Measurements from ENCODE around the gene UBE2J2. TPM values are rescaled to one million over a fixed set of nuclear protein-coding genes. Genes with fewer than 3 reads are reported as not detected.

UBE2J2 gene
- total and polyA plus RNA-seq, 2 of the 13 experiments (the other 11 are each of a cell fraction or from before 2014, with no cell fraction given): 25.4 to 29.4 TPM

DNA sequence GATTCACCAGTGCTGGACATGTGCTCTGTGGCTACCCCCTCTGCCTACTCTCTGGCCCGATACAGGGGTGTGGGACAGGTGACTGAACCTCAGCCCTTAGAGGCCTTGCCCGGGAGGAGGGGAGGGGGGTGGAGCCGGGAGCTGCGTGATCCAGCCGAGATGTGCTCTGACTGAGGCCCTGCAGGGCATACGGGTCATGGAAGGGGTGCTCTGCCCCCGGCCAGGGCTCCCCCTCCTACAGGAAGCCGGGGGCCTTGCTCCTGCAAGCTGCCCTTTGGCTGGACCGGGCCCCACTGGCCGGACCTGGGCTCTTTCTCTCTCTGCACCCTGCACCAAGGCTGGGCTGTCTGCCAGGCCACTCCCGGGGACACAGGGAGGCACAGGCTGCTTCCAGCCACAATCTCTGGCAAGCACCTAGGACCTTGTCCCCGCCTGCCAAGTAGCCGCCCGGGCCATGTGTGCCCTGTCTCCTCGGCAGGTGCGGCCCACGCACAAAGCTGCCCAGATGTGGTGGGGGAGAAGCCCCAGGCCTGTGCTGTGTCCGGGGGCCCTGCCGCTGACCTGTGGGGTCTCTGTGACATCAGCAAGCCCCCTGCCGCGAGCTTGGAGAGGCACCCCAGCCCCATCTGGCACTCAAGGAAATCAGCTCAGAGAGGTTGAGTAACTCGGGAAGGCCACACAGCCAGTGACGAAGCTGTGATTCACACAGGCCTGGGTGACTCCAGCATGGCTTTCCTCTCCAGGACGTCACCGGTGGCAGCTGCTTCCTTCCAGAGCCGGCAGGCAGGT lies 8.1 kb upstream of the UBE2J2 start (continued):
- TF ChIP-seq KIAA2018 (CRISPR knock-in tag; IDR thresholded peaks at IDR 0.05; ENCODE audit: borderline replicate concordance) (0 out of 2 replicates have a peak, but pooled peaks have one; percentile 33), DNMT1 (CRISPR knock-in tag; IDR thresholded peaks at IDR 0.05) (no peak), ZNF770 (CRISPR knock-in tag; IDR thresholded peaks at IDR 0.05) (peak; percentile 64; the same call in 1 of the 2 replicates), ZNF768 (CRISPR knock-in tag; IDR thresholded peaks at IDR 0.05) (peak; percentile 100), ZNF367 (CRISPR knock-in tag; IDR thresholded peaks at IDR 0.05; ENCODE audit: borderline replicate concordance) (no peak), MYC (CRISPR knock-in tag; IDR thresholded peaks at IDR 0.05; ENCODE audit: borderline replicate concordance) (peak; percentile 28), ARID2 (CRISPR knock-in tag; IDR thresholded peaks at IDR 0.05; ENCODE audit: borderline replicate concordance) (peak; percentile 71; the same call in 1 of the 2 replicates), CENPT (CRISPR knock-in tag; IDR thresholded peaks at IDR 0.05; ENCODE audit: low read depth) (no peak)
- TF ChIP-seq, protein P1, sequence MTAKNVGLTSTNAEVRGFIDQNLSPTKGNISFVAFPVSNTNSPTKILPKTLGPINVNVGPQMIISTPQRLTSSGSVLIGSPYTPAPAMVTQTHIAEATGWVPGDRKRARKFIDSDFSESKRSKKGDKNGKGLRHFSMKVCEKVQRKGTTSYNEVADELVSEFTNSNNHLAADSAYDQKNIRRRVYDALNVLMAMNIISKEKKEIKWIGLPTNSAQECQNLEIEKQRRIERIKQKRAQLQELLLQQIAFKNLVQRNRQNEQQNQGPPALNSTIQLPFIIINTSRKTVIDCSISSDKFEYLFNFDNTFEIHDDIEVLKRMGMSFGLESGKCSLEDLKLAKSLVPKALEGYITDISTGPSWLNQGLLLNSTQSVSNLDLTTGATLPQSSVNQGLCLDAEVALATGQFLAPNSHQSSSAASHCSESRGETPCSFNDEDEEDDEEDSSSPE (CRISPR knock-in tag; IDR thresholded peaks at IDR 0.05): no peak

Data from HepG2 (cell line).